IPS-18c (cell line): ENCODE measurements around the gene SALL1.

Source experiments
- H3K4me3 ChIP-seq: 2 replicates; pipeline ENCODE4 v1.7.0; 2013; ENCODE audit warnings: low read depth, mild to moderate bottlenecking, low read length, moderate library complexity; ENCODE audit not compliant: insufficient read depth
- H3K9me3 ChIP-seq: one replicate; pipeline ENCODE4 v1.6.1; 2013; ENCODE audit warnings: mild to moderate bottlenecking, low read length, moderate library complexity; ENCODE audit not compliant: control insufficient read depth, insufficient read depth

The SALL1 gene

GRCh38 chr16:51131619-51132018 is 19.5 kb downstream of the SALL1 start:
- H3K4me3 ChIP-seq, result no peak overlapping the region
- H3K9me3 ChIP-seq, result no peaks in the 10 kb centered on the region

- H3K4me3 ChIP-seq, result no peak overlapping the region
- H3K9me3 ChIP-seq, result no peaks in the 10 kb centered on the region
Measured at GRCh38 chr16:51129105-51129504, 22.0 kb downstream of the SALL1 start.

GRCh38 chr16:51125992-51126391 is 25.1 kb downstream of the SALL1 start:
- Histone ChIP-seq H3K9me3 (no peaks in the 10 kb centered on the region), H3K4me3 (no peak overlapping the region)

- Histone ChIP-seq H3K9me3 (no peaks in the 10 kb centered on the region), H3K4me3 (no peak overlapping the region)
Measured at GRCh38 chr16:51124896-51125295, 26.2 kb downstream of the SALL1 start.

GRCh38 chr16:51121850-51122249 is 29.2 kb downstream of the SALL1 start:
- no peak overlapping the region for H3K4me3 ChIP-seq
- H3K9me3 ChIP-seq, result no peaks in the 10 kb centered on the region

- Histone ChIP-seq H3K4me3 (no peak overlapping the region), H3K9me3 (no peaks in the 10 kb centered on the region)
Measured at GRCh38 chr16:51120730-51121347, 30.2 kb downstream of the SALL1 start.

GRCh38 chr16:51119973-51120729 is 30.9 kb downstream of the SALL1 start:
- no peak overlapping the region for H3K4me3 ChIP-seq
- no peaks in the 10 kb centered on the region for H3K9me3 ChIP-seq

- Histone ChIP-seq H3K9me3 (no peaks in the 10 kb centered on the region), H3K4me3 (no peak overlapping the region)
Measured at GRCh38 chr16:51119556-51119955, 31.5 kb downstream of the SALL1 start.

- Histone ChIP-seq H3K4me3 (no peak overlapping the region), H3K9me3 (peaks cover 2% of the 10 kb centered on the region)
Measured at GRCh38 chr16:51116353-51116752, 34.7 kb downstream of the SALL1 start.

- H3K4me3 ChIP-seq, result no peak overlapping the region
Measured at GRCh38 chr16:51114382-51114781, 36.7 kb downstream of the SALL1 start.

GRCh38 chr16:51113236-51114125 is 37.6 kb downstream of the SALL1 start:
- Histone ChIP-seq H3K4me3 (peak overlapping the region; percentile 47), H3K9me3 (peaks cover 5% of the 10 kb centered on the region)

More at GRCh38 chr16:51114382-51114781, 36.7 kb downstream of the SALL1 start:
- H3K9me3 ChIP-seq, result peaks cover 2% of the 10 kb centered on the region

- Histone ChIP-seq H3K4me3 (no peak overlapping the region), H3K9me3 (peaks cover 5% of the 10 kb centered on the region)
Measured at GRCh38 chr16:51112323-51112722, 38.7 kb downstream of the SALL1 start.

GRCh38 chr16:51111759-51112158 is 39.3 kb downstream of the SALL1 start:
- no peak overlapping the region for H3K4me3 ChIP-seq
- peaks cover 5% of the 10 kb centered on the region for H3K9me3 ChIP-seq

- peaks cover 5% of the 10 kb centered on the region for H3K9me3 ChIP-seq
- no peak overlapping the region for H3K4me3 ChIP-seq
Measured at GRCh38 chr16:51110700-51111157, 40.3 kb downstream of the SALL1 start.

GRCh38 chr16:51109173-51109572 is 41.9 kb downstream of the SALL1 start:
- peaks cover 5% of the 10 kb centered on the region for H3K9me3 ChIP-seq
- H3K4me3 ChIP-seq, result no peak overlapping the region

GRCh38 chr16:51107742-51108141 is 43.3 kb downstream of the SALL1 start:
- no peak overlapping the region for H3K4me3 ChIP-seq

GRCh38 chr16:51106535-51106934 is 44.5 kb downstream of the SALL1 start:
- Histone ChIP-seq H3K4me3 (no peak overlapping the region), H3K9me3 (peaks cover 3% of the 10 kb centered on the region)

More at GRCh38 chr16:51107742-51108141, 43.3 kb downstream of the SALL1 start:
- H3K9me3 ChIP-seq, result peaks cover 5% of the 10 kb centered on the region
